ENCODE results near the gene OR13C2. TPM values are rescaled to one million over a fixed set of nuclear protein-coding genes. Genes with fewer than 3 reads are reported as not detected.
"Not testable (repeated sequence)": the region's sequence is repeated elsewhere in the genome, so short reads cannot be mapped to it uniquely, and the experiment has no call there.

Gene OR13C2, protein sequence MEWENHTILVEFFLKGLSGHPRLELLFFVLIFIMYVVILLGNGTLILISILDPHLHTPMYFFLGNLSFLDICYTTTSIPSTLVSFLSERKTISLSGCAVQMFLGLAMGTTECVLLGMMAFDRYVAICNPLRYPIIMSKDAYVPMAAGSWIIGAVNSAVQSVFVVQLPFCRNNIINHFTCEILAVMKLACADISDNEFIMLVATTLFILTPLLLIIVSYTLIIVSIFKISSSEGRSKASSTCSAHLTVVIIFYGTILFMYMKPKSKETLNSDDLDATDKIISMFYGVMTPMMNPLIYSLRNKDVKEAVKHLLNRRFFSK
- total RNA-seq (2021) (not detected in 2 replicates), Bru-seq, nascent RNA (not detected), BruChase-seq, experiment 1, labeled RNA remaining after a 2-hour chase (not detected), BruChase-seq, experiment 2, labeled RNA remaining after a 6-hour chase (percentile 0 among the genes with signal in this experiment)
- long read RNA-seq: 0 reads

DNA sequence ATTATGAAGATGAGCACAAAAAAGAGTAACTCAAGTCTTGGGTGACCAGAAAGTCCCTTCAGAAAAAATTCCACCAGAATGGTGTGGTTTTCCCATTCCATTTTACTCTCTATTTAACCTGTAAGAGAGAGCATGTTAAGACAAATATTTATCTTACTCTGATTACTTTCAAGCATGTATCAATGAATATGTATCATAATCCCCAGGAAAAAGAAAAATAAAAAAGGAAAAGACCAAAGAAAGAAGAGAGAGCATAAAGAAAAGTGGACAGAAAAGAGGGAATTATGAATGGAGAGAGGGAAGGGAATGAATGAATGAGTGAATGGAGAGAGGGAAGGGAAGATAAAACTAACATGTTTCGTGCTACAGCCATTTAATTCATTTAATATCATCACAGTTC, at the start of gene OR13C2:
Gene OR13C2, minus strand, starts transcription at position 101 of the 400 bp plus-strand sequence. Its CDS starts 0 bp downstream, at position 101.
- H3K27ac ChIP-seq (ENCODE audit: low read depth, low read length, poor library complexity, severe bottlenecking); BruUV-seq (replicated peaks); CTCF ChIA-PET; H3K36me3 ChIP-seq (ENCODE audit: insufficient read depth, low read length, poor library complexity, severe bottlenecking); H3K4me1 ChIP-seq (ENCODE audit: insufficient read depth, low read length, poor library complexity, severe bottlenecking); DNase-seq (ENCODE audit: low spot score); intact Hi-C loops (cut with micrococcal nuclease; ENCODE audit: unreplicated experiment); H3K27me3 ChIP-seq (replicated peaks; ENCODE audit: insufficient read depth, low read depth, low read length, poor library complexity); POLR2A ChIA-PET (ENCODE audit: low non-redundant PET); H3K9me3 ChIP-seq (ENCODE audit: low read depth, low read length, poor library complexity, severe bottlenecking); H3K4me3 ChIP-seq (ENCODE audit: low read depth, low read length, poor library complexity, severe bottlenecking): not testable (repeated sequence)

DNA sequence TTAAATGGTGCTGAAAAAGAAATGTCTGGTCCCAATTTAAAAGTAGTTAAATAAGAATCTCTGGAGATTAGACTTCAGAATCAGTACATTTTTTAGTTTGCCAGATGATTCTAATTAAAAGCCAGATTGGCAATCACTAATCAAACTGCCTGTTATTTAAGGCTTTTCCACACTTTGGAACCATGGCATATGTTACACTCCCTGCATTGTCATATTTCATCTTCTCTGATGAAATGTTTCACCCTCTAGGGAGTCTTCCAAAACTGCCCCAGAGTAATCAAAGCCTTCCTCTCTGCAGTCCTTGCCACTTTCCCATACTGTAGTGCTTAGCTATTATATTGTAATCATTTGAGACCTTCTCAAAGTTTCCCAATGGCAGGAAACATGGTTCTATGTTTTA, 30.0 kb upstream of the OR13C2 start:
- DNase-seq (ENCODE audit: low spot score): no peak
- ChIA-PET POLR2A (ENCODE audit: low non-redundant PET) (no interaction called here), CTCF (no interaction called here)
- no peaks in the 10 kb centered on the region for H3K27me3 ChIP-seq (replicated peaks; ENCODE audit: insufficient read depth, low read depth, low read length, poor library complexity)
- H3K36me3 ChIP-seq (ENCODE audit: insufficient read depth, low read length, poor library complexity, severe bottlenecking): no peaks in the 10 kb centered on the region
- H3K4me1 ChIP-seq (ENCODE audit: insufficient read depth, low read length, poor library complexity, severe bottlenecking): no peaks in the 10 kb centered on the region
- no peak overlapping the region for H3K27ac ChIP-seq (ENCODE audit: low read depth, low read length, poor library complexity, severe bottlenecking)
- intact Hi-C loops (cut with micrococcal nuclease; ENCODE audit: unreplicated experiment): no loop called here
- TF ChIP-seq EZH2 (IDR thresholded peaks at IDR 0.05; ENCODE audit: borderline replicate concordance, low read depth, low read length, poor library complexity, severe bottlenecking): no peak
- TF ChIP-seq, protein P1, sequence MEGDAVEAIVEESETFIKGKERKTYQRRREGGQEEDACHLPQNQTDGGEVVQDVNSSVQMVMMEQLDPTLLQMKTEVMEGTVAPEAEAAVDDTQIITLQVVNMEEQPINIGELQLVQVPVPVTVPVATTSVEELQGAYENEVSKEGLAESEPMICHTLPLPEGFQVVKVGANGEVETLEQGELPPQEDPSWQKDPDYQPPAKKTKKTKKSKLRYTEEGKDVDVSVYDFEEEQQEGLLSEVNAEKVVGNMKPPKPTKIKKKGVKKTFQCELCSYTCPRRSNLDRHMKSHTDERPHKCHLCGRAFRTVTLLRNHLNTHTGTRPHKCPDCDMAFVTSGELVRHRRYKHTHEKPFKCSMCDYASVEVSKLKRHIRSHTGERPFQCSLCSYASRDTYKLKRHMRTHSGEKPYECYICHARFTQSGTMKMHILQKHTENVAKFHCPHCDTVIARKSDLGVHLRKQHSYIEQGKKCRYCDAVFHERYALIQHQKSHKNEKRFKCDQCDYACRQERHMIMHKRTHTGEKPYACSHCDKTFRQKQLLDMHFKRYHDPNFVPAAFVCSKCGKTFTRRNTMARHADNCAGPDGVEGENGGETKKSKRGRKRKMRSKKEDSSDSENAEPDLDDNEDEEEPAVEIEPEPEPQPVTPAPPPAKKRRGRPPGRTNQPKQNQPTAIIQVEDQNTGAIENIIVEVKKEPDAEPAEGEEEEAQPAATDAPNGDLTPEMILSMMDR (conservative IDR thresholded peaks at IDR 0.05; ENCODE audit: low read depth, low read length): no peak
- H3K9me3 ChIP-seq (ENCODE audit: low read depth, low read length, poor library complexity, severe bottlenecking): peaks cover 11% of the 10 kb centered on the region
- BruUV-seq (replicated peaks): no TSS peak
- H3K4me3 ChIP-seq (ENCODE audit: low read depth, low read length, poor library complexity, severe bottlenecking): no peak overlapping the region

DNA sequence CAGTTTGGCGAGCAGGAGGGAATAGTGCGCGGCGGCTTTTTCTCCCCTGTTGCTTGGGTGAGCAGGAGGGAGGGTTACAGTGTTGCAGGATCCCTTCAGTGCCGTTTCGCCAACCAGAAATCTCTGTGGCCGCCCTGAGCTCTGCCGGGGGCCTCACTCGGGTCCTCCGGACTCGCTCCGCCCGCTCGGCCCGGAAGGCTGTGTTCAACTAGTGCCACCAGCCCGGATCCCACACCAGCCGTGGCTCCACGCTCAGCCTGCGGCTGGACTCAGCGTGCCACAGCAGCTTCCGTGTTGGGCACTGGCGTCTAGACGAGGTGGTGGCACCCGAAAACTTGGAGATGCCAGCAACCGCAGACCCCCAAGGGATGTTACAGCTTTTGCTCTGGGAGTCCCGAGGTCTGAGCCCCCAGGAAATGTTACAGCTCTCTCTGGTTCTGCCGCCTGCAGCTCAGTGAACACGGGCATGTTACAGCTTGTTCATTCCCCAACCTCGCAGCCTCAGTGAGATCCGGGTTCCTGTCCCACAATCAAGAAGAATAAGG, 28.6 kb upstream of the OR13C2 start:
- Histone ChIP-seq H3K4me3 (ENCODE audit: low read depth, low read length, poor library complexity, severe bottlenecking) (no peak overlapping the region), H3K36me3 (ENCODE audit: insufficient read depth, low read length, poor library complexity, severe bottlenecking) (no peaks in the 10 kb centered on the region), H3K9me3 (ENCODE audit: low read depth, low read length, poor library complexity, severe bottlenecking) (peaks cover 7% of the 10 kb centered on the region), H3K4me1 (ENCODE audit: insufficient read depth, low read length, poor library complexity, severe bottlenecking) (no peaks in the 10 kb centered on the region), H3K27ac (ENCODE audit: low read depth, low read length, poor library complexity, severe bottlenecking) (no peak overlapping the region), H3K27me3 (replicated peaks; ENCODE audit: insufficient read depth, low read depth, low read length, poor library complexity) (no peaks in the 10 kb centered on the region)
- DNase-seq (ENCODE audit: low spot score): no peak
- TF ChIP-seq EZH2 (IDR thresholded peaks at IDR 0.05; ENCODE audit: borderline replicate concordance, low read depth, low read length, poor library complexity, severe bottlenecking): no peak
- TF ChIP-seq, protein P1 (conservative IDR thresholded peaks at IDR 0.05; ENCODE audit: low read depth, low read length): no peak
- POLR2A ChIA-PET (ENCODE audit: low non-redundant PET): no interaction called here
- intact Hi-C loops (cut with micrococcal nuclease; ENCODE audit: unreplicated experiment): no loop called here
- CTCF ChIA-PET: no interaction called here
- BruUV-seq (replicated peaks): no TSS peak

DNA sequence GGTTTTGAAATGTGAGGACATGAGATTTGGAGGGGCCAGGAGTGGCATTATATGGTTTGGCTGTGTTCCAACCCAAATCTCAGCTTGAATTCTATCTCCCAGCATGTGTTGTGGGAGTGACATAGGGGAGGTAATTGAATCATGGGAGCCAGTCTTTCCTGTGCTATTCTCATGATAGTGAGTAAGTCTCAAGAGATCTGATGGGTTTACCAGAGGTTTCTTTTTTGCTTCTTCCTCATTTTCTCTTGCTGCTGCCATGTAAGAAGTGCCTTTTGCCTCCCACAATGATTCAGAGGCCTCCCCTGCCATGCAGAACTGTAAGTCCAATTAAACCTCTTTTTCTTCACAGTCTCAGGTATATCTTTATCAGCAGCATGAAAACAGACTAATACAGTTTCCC, 20.5 kb upstream of the OR13C2 start:
- BruUV-seq (replicated peaks); POLR2A ChIA-PET (ENCODE audit: low non-redundant PET); H3K9me3 ChIP-seq (ENCODE audit: low read depth, low read length, poor library complexity, severe bottlenecking); H3K36me3 ChIP-seq (ENCODE audit: insufficient read depth, low read length, poor library complexity, severe bottlenecking); H3K4me1 ChIP-seq (ENCODE audit: insufficient read depth, low read length, poor library complexity, severe bottlenecking); intact Hi-C loops (cut with micrococcal nuclease; ENCODE audit: unreplicated experiment); CTCF ChIA-PET; H3K4me3 ChIP-seq (ENCODE audit: low read depth, low read length, poor library complexity, severe bottlenecking); H3K27me3 ChIP-seq (replicated peaks; ENCODE audit: insufficient read depth, low read depth, low read length, poor library complexity); H3K27ac ChIP-seq (ENCODE audit: low read depth, low read length, poor library complexity, severe bottlenecking): not testable (repeated sequence)
- peak; percentile 3 for DNase-seq (ENCODE audit: low spot score)

All from A673 (cell line).